MM.1S (cell line): ENCODE results near the gene FOXK1.

Source experiments
- EZH2 ChIP-seq: fragments of 300-600 bp; sonication (generic); optimal IDR thresholded peaks from 2 replicates; pipeline ENCODE3; 2017; ENCODE audit warnings: low read depth, mild to moderate bottlenecking, antibody characterized with exemption, low read length, mixed read lengths
- TF ChIP-seq, protein P1 (sequence below): fragments of 300-600 bp; sonication (generic); IDR thresholded peaks from 2 replicates; pipeline ENCODE4 v1.5.1; 2016; ENCODE audit warnings: antibody characterized with exemption, low read length, mixed read lengths

DNA sequence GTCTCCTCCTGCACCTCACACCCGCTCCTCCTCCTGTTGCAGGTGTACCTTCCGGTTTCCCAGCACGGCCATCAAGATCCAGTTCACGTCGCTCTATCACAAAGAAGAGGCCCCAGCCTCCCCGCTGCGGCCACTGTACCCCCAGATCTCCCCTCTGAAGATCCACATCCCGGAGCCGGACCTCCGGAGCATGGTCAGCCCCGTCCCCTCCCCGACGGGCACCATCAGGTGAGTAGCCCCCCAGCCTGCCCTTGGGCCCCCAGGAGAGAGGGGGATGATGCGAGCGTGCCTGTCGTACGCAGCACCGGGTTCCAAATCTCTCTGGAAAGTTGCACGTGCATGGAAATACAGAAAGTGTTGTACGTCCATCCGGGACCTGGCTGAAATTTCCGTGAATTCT is 58.7 kb downstream of the FOXK1 start:
- TF ChIP-seq, protein P1, sequence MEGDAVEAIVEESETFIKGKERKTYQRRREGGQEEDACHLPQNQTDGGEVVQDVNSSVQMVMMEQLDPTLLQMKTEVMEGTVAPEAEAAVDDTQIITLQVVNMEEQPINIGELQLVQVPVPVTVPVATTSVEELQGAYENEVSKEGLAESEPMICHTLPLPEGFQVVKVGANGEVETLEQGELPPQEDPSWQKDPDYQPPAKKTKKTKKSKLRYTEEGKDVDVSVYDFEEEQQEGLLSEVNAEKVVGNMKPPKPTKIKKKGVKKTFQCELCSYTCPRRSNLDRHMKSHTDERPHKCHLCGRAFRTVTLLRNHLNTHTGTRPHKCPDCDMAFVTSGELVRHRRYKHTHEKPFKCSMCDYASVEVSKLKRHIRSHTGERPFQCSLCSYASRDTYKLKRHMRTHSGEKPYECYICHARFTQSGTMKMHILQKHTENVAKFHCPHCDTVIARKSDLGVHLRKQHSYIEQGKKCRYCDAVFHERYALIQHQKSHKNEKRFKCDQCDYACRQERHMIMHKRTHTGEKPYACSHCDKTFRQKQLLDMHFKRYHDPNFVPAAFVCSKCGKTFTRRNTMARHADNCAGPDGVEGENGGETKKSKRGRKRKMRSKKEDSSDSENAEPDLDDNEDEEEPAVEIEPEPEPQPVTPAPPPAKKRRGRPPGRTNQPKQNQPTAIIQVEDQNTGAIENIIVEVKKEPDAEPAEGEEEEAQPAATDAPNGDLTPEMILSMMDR = no peak
- TF ChIP-seq EZH2 = no peak
